HG02870 (cell line): ENCODE measurements around the gene PTPN4.

ENCODE experiments used
- ATAC-seq: cut with Tn5 transposase; IDR thresholded peaks from one replicate; pipeline ENCODE4 v1.9.1; 2021; ENCODE audit warnings: mild to moderate bottlenecking, moderate library complexity; ENCODE audit not compliant: unreplicated experiment

PTPN4 gene

GRCh38 chr2:119732601-119733164 lies 27.0 kb upstream of the PTPN4 start:
- ATAC-seq = no peak

GRCh38 chr2:119734047-119734446 lies 25.7 kb upstream of the PTPN4 start:
- ATAC-seq = no peak

GRCh38 chr2:119735565-119735964 lies 24.2 kb upstream of the PTPN4 start:
- ATAC-seq = no peak

GRCh38 chr2:119736021-119736420 lies 23.7 kb upstream of the PTPN4 start:
- no peak for ATAC-seq

- ATAC-seq = no peak
These were observed 20.0 kb upstream of the PTPN4 start for GRCh38 chr2:119739580-119740255.

- no peak for ATAC-seq
These were observed 18.7 kb upstream of the PTPN4 start for GRCh38 chr2:119741001-119741400.

GRCh38 chr2:119741868-119742267 lies 17.9 kb upstream of the PTPN4 start:
- ATAC-seq = no peak

- ATAC-seq = no peak
These were observed 15.3 kb upstream of the PTPN4 start for GRCh38 chr2:119744335-119744939.

- no peak for ATAC-seq
These were observed 14.2 kb upstream of the PTPN4 start for GRCh38 chr2:119745566-119745965.

- ATAC-seq = no peak
These were observed 12.7 kb upstream of the PTPN4 start for GRCh38 chr2:119746836-119747686.

- ATAC-seq = no peak
These were observed 11.6 kb upstream of the PTPN4 start for GRCh38 chr2:119748135-119748534.

- no peak for ATAC-seq
These were observed 10.2 kb upstream of the PTPN4 start for GRCh38 chr2:119749477-119750012.

GRCh38 chr2:119751706-119752105 lies 8.0 kb upstream of the PTPN4 start:
- no peak for ATAC-seq

GRCh38 chr2:119753041-119753929 lies 6.4 kb upstream of the PTPN4 start:
- peak; percentile 59 for ATAC-seq

- ATAC-seq = no peak
These were observed 5.8 kb upstream of the PTPN4 start for GRCh38 chr2:119753930-119754321.

- ATAC-seq = no peak
These were observed 3.8 kb upstream of the PTPN4 start for GRCh38 chr2:119755906-119756305.

- ATAC-seq = no peak
These were observed 2.9 kb upstream of the PTPN4 start for GRCh38 chr2:119756837-119757236.

- ATAC-seq = no peak
These were observed 756 bp upstream of the PTPN4 start for GRCh38 chr2:119758881-119759450.

- peak; percentile 7 for ATAC-seq
These were observed 674 bp downstream of the PTPN4 start for GRCh38 chr2:119760237-119760955.
